Activated T-cell treated with anti-CD3 and anti-CD28 coated beads, Interleukin-2, amount 50 U/mL, for 72 hours (primary cell): ENCODE results near the gene TNFRSF18. TPM values are rescaled to one million over a fixed set of nuclear protein-coding genes. Genes with fewer than 3 reads are reported as not detected.

Experiments used
- ATAC-seq, 2 donors: fragments of 150-1000 bp; cut with Tn5 transposase; replicated peaks in 1 of 2; 2 replicates each; pipeline ENCODE4 v1.10.0; 2021; ENCODE audit warnings: moderate library complexity in 2 of 2, mild to moderate bottlenecking in 1 of 2
- DNase-seq, 2 donors: peaks; one replicate each; pipeline ENCODE4 v3.0.0; 2021 to 2022; ENCODE audit warnings: mixed read lengths in 1 of 2
- H3K27ac Mint-ChIP-seq: one replicate; pipeline ENCODE4 v1.8.0; 2022; ENCODE audit warnings: mild to moderate bottlenecking, moderate library complexity, mixed read lengths
- H3K27me3 Mint-ChIP-seq: one replicate; pipeline ENCODE4 v1.8.0; 2022; ENCODE audit warnings: low read depth, mixed read lengths
- H3K36me3 Mint-ChIP-seq, 2 donors: one replicate each; pipeline ENCODE4 v1.8.0; 2022; ENCODE audit warnings: mixed read lengths in 2 of 2, mild to moderate bottlenecking in 1 of 2; ENCODE audit not compliant: insufficient read depth in 2 of 2
- H3K4me1 Mint-ChIP-seq: one replicate; pipeline ENCODE4 v1.8.0; 2022; ENCODE audit warnings: low read depth, mixed read lengths
- H3K4me3 Mint-ChIP-seq, 2 donors: one replicate each; pipeline ENCODE4 v1.8.0; 2022; ENCODE audit warnings: mild to moderate bottlenecking in 2 of 2, mixed read lengths in 2 of 2, moderate library complexity in 2 of 2
- H3K9me3 Mint-ChIP-seq, 2 donors: one replicate each; pipeline ENCODE4 v1.8.0; 2022; ENCODE audit warnings: mixed read lengths in 2 of 2
- total RNA-seq, 2 donors: library from RNA; stranded (reverse); gene quantifications; one replicate each; pipeline ENCODE4 v1.2.3, GENCODE V29; 2022

TNFRSF18 gene
- total RNA-seq, 2 donors from 2014 or later, result 245 to 324 TPM

DNA sequence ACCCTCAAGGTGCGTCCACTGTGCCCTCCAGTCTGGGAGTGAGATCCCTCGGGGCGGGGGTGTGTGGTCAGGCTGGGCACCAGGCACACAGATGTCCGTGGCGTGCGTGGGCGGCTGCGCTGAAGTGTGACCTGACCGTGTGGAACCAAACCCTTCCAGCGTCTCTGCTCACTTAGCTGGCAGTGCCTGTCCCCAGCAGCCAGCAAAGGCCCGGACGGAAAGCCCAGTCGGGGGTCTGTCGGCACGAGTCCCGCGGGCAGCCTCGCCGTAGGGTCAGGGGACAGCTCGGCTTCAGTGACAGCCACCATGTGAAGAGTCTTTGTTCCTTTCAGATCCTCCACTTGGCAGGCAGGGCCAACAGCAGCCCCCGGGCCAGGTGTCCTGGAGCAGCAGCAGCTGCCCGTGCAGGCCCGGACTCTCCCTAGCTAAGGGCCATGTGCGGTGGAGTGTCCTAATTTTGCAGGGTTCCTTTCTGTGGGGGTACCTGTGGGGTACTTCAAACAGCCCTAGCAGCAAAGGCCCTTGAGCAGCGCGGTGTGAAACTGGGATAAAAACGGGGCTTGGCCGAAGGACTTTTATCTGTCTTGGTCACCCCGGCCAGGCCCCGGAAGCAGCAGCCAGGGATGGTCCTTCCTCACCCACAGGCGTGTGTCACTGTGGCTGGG, 21.2 kb downstream of the TNFRSF18 start:
- Mint-ChIP-seq H3K4me1 (no peaks in the 10 kb centered on the region), H3K9me3 (no peaks in the 10 kb centered on the region), H3K27me3 (peaks cover 21% of the 10 kb centered on the region), H3K27ac (no peak overlapping the region), H3K4me3 (no peak overlapping the region), H3K36me3 (no peaks in the 10 kb centered on the region)
- ATAC-seq, result no peak
- DNase-seq, result no peak

DNA sequence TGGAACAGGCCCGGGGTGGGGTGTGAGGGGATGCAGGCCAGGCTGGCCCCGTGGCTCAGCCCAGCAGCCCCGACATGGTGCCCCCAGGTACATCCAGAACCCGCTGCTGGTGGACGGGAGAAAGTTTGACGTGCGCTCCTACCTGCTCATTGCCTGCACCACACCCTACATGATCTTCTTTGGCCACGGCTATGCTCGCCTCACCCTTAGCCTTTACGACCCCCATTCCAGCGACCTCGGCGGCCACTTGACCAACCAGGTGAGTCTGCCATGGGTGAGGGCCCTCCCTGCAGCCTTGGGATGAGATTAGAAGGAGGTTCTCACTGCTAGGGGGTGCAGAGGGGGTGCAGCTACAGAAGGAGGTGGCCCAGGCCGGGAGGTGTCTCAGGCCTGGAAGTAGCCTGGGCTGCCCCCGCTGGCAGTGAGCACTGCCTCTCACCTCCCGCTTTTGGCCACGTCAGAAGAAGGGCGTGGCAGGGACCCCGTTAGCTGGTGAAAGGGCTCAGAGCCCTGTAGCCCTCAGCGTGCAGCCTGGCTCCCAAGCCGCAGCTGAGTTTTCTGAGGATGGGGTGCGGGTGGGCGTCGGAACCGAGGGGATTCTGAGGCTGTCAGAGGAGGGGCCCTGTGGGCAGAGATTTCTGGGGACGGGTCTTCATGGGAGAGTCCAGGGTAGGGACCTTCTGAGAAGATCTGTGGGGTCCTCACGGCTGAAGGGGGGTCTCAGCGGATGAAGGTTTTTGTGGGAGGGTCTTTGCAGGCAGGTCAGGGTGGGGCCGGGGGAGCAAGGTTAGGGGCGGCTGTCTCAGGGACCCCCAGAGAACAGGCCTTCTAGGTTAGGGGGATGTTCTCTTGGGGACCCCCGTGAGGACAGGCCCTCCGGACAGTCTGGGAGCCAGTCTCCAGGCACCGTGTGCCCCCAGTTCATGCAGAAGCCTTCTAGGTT, 22.3 kb downstream of the TNFRSF18 start:
- H3K4me1 Mint-ChIP-seq, result no peaks in the 10 kb centered on the region
- H3K9me3 Mint-ChIP-seq, result no peaks in the 10 kb centered on the region
- H3K36me3 Mint-ChIP-seq, result no peaks in the 10 kb centered on the region
- DNase-seq, result no peak
- peaks cover 21% of the 10 kb centered on the region for H3K27me3 Mint-ChIP-seq
- peak; percentile 26 to 37 for ATAC-seq
- no peak overlapping the region for H3K27ac Mint-ChIP-seq
- H3K4me3 Mint-ChIP-seq, result no peak overlapping the region

DNA sequence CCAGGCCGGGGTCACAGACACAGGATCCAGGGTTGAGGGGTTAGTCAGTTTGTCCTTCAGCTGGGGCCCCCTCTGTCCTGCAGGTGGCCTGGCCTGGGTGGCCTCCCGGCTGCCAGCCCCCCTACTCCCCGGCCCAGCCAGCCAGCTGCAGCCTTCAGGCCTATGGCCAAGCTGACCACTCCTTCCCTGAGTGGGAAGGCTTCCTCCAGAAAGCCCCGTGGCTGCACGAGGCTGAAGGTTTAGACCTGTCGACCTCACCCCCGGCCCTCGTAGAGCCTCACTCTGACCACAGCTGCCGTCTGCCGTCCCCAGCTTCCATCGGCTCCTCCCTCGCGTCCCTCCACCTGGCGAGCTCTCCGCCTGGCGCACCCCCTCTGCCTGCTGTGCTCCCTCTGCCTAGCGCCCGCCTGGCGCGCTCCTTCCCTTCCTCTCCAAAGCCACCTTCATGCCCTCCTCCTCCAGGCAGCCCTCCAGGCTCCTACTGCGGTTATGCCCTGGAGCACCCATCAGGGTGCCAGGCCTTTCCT, 23.1 kb downstream of the TNFRSF18 start:
- H3K4me3 Mint-ChIP-seq, result no peak overlapping the region
- no peaks in the 10 kb centered on the region for H3K9me3 Mint-ChIP-seq
- H3K27ac Mint-ChIP-seq, result no peak overlapping the region
- no peaks in the 10 kb centered on the region for H3K36me3 Mint-ChIP-seq
- H3K27me3 Mint-ChIP-seq, result peaks cover 21% of the 10 kb centered on the region
- no peaks in the 10 kb centered on the region for H3K4me1 Mint-ChIP-seq
- DNase-seq (no peak), ATAC-seq (no peak)

DNA sequence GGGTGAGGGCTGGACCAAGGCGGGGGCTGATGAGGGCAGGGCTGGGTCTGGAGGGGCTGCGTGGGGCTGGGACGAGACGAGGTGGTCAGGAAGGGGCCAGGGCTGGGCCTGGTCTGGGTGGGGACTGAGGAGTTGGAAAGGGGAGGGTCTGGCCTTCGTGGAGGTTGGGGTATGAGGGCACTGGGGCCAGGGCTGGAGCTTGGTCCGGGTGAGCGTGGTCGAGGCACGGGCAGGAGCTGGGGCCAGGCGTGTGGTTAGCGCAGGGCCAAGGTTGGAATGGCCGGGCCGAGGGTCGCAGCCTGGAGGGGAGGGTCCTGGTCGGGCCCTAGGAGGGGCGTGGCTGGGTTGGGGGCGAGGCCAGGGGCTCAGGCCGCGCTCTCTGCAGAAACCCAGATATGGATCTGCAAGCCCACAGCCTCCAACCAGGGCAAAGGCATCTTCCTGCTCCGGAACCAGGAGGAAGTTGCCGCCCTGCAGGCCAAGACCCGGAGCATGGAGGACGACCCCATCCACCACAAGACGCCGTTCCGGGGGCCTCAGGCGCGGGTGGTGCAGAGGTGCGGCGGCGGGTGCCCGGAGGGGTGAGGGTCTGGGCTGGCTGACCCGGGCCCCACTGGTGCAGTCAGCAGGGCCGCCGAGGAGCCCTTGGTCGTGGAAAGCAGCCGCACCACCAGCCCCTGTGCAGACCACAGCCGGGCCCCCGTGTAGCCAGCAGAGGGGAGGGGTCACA, 23.7 kb downstream of the TNFRSF18 start:
- no peaks in the 10 kb centered on the region for H3K36me3 Mint-ChIP-seq
- no peak for ATAC-seq
- no peaks in the 10 kb centered on the region for H3K9me3 Mint-ChIP-seq
- peaks cover 21% of the 10 kb centered on the region for H3K27me3 Mint-ChIP-seq
- no peaks in the 10 kb centered on the region for H3K4me1 Mint-ChIP-seq
- H3K27ac Mint-ChIP-seq, result no peak overlapping the region
- H3K4me3 Mint-ChIP-seq, result no peak overlapping the region
- no peak for DNase-seq

DNA sequence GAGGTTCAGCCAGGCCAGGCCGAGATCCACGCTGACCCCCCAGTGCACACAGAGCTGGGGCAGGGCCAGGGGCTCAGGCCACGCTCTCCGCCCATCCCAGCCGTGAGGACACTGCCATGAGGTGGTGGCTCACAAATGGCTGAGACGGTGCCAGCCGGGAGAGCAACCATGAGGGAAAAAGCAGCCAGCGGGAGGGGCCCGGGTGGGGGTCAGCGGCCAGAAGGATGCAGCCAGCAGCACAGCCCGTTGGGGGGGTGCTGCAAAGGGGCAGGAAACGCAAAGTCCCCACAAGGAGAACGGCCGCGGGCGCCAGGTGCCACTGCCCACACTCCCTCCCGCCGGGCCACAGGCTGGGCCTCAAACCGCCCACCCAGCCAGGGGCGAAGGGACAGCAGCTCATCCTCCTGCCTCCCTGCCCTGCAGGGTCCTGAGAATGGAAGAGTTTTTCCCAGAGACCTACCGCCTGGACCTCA, 24.4 kb downstream of the TNFRSF18 start:
- Mint-ChIP-seq H3K9me3 (no peaks in the 10 kb centered on the region), H3K4me3 (no peak overlapping the region), H3K27ac (no peak overlapping the region), H3K4me1 (no peaks in the 10 kb centered on the region), H3K36me3 (no peaks in the 10 kb centered on the region), H3K27me3 (peaks cover 25% of the 10 kb centered on the region)
- ATAC-seq, result no peak
- DNase-seq, result no peak

DNA sequence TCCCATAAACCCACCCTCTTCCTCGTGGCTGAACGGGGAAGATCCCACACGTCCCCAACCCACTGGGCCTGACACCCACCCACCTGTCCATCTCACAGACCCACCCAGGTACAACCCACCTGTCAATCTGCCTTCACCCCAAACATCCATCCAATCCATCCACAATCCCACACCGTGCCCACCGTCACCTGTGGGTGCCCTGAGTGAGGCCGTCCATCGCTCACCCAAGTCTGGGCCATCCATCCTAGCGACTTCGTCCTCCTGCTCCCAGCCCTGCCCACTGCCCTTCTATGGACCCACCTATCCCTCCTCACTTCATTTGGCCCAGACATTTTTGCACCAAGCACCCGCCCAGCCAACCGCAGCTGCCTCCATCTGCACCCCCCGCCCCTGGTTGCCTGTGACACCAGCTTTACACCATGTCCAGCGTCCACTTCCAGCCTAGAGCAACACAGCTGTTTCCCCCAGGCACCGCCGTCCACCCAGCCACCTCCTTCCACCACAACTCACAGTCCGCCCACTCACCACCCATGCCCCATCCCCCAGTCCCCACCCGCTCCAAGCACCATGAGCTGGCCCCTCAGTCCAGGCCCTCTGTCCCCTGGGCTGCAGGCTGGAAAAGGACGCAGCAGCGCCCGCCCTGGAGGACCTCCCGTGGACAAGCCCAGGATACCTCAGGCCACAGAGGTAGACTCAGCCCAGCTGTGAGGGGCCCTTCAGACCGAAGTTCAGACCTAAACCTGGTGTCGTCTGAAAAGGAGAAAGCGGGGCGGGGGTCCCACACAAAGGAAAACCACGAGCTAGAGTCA, 25.1 kb downstream of the TNFRSF18 start:
- ATAC-seq, result no peak
- Mint-ChIP-seq H3K4me3 (no peak overlapping the region), H3K36me3 (no peaks in the 10 kb centered on the region), H3K27ac (no peak overlapping the region), H3K4me1 (no peaks in the 10 kb centered on the region), H3K9me3 (no peaks in the 10 kb centered on the region), H3K27me3 (peaks cover 30% of the 10 kb centered on the region)
- DNase-seq, result no peak

DNA sequence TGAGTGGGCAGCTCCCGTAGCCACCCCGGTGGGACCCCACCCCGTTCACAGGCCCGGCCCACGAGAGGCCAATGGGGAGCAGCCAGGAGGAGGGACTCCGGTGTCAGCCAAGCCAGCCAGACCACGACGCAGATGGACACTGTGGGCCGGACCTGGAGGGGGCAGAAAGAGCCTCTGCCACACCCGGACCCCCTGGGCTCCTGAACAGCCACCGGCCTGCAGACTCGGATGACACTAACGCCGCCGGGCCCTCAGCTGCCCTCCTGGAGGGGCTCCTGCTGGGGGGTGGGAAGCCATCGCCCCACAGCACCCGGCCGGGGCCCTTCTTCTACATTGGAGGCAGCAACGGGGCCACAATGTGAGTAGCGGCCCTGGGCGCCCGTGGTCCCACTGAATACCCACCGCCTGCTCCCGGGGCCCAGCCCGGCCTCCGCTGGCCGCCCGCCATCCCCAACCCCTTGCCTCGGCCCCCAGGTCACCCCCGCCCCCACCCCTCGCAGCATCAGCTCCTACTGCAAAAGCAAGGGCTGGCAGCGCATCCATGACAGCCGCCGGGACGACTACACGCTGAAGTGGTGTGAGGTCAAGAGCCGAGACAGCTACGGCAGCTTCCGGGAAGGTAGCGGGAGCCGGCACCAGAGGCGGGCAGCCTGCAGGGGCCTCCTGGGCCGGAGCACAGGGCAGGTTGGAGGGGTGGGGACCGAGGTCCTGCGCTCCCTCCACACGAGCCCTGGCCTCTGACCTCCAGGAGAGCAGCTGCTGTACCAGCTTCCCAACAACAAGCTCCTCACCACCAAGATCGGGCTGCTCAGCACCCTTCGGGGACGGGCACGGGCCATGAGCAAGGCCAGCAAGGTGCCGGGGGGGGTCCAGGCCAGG, 26.2 kb downstream of the TNFRSF18 start:
- Mint-ChIP-seq H3K9me3 (no peaks in the 10 kb centered on the region), H3K4me3 (no peak overlapping the region)
- DNase-seq, result no peak

DNA sequence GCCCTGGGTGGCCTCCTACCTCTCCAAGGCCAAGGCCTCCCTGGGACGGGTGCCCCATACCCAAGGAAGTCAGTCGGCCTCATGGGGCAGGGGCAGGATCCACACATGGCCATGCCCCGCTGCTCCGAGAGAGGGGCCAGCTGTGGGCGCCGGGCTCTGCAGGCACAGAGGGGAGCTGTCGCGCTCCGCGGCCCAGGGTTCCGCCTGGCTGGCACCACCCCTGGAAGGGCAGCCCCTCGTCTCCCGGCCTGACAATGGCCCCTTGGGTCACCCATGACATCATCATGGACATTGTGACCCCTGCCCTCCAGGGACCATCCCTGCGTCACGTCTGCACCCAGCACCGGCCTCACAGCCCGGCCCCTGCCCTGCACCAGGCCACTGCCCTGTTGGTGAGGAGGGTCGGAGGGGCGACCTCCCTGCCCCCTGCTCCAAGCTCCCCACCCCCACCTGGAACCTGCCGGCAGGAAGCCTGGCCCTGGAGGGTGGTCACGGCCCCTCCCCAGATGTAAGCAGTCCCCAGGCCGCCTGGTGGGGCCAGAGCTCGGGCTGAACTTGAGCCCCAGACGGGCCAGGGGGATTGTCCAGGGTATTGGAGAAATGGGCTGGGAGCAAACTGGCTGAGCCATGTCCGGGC, 26.9 kb downstream of the TNFRSF18 start:
- no peak for DNase-seq
- Mint-ChIP-seq H3K4me3 (no peak overlapping the region), H3K27ac (no peak overlapping the region)

More for the DNA sequence above, 26.2 kb downstream of the TNFRSF18 start:
- no peak for ATAC-seq
- Mint-ChIP-seq H3K27ac (no peak overlapping the region), H3K4me1 (no peaks in the 10 kb centered on the region), H3K36me3 (no peaks in the 10 kb centered on the region), H3K27me3 (peaks cover 30% of the 10 kb centered on the region)

DNA sequence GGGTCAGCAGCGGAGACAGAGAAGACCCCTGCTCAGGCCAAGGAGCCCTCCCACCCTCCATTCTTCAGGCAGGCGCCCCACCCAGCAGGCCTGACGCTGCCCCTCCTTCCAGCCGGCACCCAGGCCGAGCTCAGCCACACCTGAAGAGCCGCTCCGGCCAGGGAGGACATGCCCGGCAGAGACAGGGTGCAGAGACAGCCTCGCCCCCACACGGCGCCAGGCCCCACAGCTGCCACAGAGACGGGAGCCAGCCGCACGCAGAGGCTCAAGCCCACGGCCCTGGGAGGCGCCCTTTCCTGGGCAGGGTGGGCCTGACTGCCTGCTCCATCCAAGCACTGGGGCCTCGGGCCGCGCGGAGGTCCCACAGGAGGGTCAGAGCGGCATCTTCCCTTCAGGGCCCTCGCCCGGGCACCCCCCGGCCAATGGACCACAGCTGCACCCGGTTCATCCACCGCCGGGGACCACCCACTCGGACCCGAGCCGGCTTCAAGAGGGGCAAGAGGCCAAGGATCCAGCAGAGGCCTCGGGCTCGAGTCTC, 27.5 kb downstream of the TNFRSF18 start:
- Mint-ChIP-seq H3K27ac (no peak overlapping the region), H3K27me3 (peaks cover 30% of the 10 kb centered on the region), H3K4me3 (no peak overlapping the region), H3K9me3 (no peaks in the 10 kb centered on the region), H3K4me1 (peaks cover 4% of the 10 kb centered on the region), H3K36me3 (no peaks in the 10 kb centered on the region)
- no peak for DNase-seq
- ATAC-seq, result no peak

More for the DNA sequence above, 26.9 kb downstream of the TNFRSF18 start:
- Mint-ChIP-seq H3K27me3 (peaks cover 30% of the 10 kb centered on the region), H3K9me3 (no peaks in the 10 kb centered on the region), H3K36me3 (no peaks in the 10 kb centered on the region), H3K4me1 (peaks cover 3% of the 10 kb centered on the region)
- no peak for ATAC-seq

DNA sequence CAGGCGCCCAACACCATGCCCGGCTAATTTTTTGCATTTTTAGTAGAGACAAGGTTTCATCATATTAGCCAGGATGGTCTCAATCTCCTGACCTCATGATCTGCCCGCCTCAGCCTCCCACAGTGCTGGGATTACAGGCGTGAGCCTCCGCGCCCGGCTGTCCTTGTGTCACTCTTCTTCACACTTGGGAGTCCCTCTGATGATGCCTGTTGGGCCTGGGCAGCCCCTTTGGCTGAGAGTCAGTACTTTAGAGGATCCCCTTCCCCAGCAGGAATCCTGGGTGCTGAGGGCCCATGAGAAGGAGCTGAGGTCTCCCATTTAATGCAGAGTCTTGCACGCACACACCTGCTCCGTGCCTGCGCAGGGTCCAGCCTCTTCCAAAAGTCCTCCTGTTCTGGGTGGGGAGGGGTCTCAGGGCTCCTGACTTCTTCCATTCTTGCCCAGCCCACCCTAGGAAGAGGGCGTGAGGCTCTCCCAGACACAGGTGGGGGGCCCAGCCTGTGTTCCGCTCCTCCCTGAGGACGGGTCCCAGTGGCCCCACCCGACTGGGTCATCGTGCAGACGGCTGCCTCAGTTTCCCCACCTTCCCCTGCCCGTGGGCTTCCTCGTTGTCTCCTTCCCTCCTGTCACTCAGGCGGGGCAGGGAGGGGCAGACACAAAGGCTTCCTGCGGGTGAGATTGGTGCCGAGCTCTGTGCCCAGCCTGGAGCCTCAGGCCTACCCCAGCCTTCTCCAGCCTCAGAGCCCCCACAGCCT, 28.8 kb downstream of the TNFRSF18 start:
- Mint-ChIP-seq H3K27me3 (peaks cover 24% of the 10 kb centered on the region), H3K4me1 (peaks cover 4% of the 10 kb centered on the region), H3K4me3 (no peak overlapping the region), H3K27ac (no peak overlapping the region), H3K36me3 (no peaks in the 10 kb centered on the region), H3K9me3 (no peaks in the 10 kb centered on the region)
- ATAC-seq, result no peak
- no peak for DNase-seq
